ENCODE results near the gene UBFD1. TPM values are rescaled to one million over a fixed set of nuclear protein-coding genes. Genes with fewer than 3 reads are reported as not detected.

Gene UBFD1
- total and polyA plus RNA-seq, 10 of the 15 experiments (the other 5 are each of a cell fraction or from before 2014, with no cell fraction given): 7.3 to 48.5 (median 32.1) TPM

DNA sequence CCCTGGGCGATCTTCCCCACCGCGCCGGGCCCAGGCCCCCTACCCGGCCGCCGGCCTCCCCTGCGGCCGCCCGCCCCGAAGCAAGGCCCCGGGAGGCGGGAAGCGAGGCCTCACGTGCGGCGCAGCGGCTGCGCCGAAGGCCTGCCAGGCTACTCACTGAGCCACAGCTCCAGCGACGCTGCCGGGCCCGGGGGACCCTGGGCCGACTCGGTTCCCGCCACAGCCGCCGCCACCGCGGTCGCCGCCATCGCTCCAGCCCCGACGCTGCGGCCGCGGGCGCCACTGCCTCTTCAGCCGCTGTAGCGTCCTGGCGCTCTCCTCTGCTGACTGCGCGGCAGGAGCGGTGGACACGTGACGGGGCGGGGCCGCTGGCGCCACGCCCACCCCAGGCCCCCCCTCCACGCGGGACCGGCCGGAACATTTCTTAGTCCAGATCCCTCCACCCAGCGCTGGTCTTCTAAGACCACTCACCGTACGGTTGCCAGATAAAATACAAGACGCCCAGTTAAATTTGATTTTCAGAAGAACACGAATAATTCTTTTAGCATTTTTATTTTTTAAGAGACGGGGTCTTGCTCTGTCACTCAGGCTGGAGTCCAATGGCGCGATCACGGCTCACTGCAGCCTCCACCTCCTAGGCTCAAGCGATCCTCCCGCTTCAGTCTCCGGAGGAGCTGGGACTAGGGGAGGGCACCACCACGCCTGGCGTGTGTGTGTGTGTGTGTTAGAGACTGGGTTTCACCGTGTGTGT lies 47.2 kb upstream of the UBFD1 start, which contains the start of gene GGA2 (continued):
- TF ChIP-seq, protein P1, sequence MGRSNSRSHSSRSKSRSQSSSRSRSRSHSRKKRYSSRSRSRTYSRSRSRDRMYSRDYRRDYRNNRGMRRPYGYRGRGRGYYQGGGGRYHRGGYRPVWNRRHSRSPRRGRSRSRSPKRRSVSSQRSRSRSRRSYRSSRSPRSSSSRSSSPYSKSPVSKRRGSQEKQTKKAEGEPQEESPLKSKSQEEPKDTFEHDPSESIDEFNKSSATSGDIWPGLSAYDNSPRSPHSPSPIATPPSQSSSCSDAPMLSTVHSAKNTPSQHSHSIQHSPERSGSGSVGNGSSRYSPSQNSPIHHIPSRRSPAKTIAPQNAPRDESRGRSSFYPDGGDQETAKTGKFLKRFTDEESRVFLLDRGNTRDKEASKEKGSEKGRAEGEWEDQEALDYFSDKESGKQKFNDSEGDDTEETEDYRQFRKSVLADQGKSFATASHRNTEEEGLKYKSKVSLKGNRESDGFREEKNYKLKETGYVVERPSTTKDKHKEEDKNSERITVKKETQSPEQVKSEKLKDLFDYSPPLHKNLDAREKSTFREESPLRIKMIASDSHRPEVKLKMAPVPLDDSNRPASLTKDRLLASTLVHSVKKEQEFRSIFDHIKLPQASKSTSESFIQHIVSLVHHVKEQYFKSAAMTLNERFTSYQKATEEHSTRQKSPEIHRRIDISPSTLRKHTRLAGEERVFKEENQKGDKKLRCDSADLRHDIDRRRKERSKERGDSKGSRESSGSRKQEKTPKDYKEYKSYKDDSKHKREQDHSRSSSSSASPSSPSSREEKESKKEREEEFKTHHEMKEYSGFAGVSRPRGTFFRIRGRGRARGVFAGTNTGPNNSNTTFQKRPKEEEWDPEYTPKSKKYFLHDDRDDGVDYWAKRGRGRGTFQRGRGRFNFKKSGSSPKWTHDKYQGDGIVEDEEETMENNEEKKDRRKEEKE (IDR thresholded peaks at IDR 0.05): no peak
- no peak for TF ChIP-seq ATF7 (IDR thresholded peaks at IDR 0.05; ENCODE audit: low read depth)
- TF ChIP-seq MXI1 (IDR thresholded peaks at IDR 0.05; ENCODE audit: low read depth, low read length): peak; percentile 59; the same call in 1 of the 2 replicates
- peak; percentile 49 for TF ChIP-seq SP1 (IDR thresholded peaks at IDR 0.05; ENCODE audit: low read depth, low read length)
- 0 out of 2 replicates have a peak, but pooled peaks have one; percentile 47 for TF ChIP-seq POLR2AphosphoS2 (IDR thresholded peaks at IDR 0.05; ENCODE audit: low read depth, low read length)
- TF ChIP-seq ZNF217 (IDR thresholded peaks at IDR 0.05): 0 out of 2 replicates have a peak, but pooled peaks have one; percentile 23
- peak; percentile 85 for TF ChIP-seq ZNF207 (IDR thresholded peaks at IDR 0.05; ENCODE audit: borderline replicate concordance)
- TF ChIP-seq SIN3A (IDR thresholded peaks at IDR 0.05; ENCODE audit: low read depth, low read length): peak; percentile 66
- no peak for TF ChIP-seq SREBF2 (IDR thresholded peaks at IDR 0.05; ENCODE audit: low read length)
- TF ChIP-seq LARP7 (IDR thresholded peaks at IDR 0.05): peak; percentile 93
- TF ChIP-seq IKZF1 (conservative IDR thresholded peaks at IDR 0.05): peak; percentile 87
- TF ChIP-seq CREB1 (IDR thresholded peaks at IDR 0.05; ENCODE audit: low read depth): peak; percentile 12; the same call in 1 of the 2 replicates
- peak; percentile 89 for TF ChIP-seq RELA (IDR thresholded peaks at IDR 0.05; ENCODE audit: borderline replicate concordance, partially characterized antibody)
- TF ChIP-seq, protein P2, sequence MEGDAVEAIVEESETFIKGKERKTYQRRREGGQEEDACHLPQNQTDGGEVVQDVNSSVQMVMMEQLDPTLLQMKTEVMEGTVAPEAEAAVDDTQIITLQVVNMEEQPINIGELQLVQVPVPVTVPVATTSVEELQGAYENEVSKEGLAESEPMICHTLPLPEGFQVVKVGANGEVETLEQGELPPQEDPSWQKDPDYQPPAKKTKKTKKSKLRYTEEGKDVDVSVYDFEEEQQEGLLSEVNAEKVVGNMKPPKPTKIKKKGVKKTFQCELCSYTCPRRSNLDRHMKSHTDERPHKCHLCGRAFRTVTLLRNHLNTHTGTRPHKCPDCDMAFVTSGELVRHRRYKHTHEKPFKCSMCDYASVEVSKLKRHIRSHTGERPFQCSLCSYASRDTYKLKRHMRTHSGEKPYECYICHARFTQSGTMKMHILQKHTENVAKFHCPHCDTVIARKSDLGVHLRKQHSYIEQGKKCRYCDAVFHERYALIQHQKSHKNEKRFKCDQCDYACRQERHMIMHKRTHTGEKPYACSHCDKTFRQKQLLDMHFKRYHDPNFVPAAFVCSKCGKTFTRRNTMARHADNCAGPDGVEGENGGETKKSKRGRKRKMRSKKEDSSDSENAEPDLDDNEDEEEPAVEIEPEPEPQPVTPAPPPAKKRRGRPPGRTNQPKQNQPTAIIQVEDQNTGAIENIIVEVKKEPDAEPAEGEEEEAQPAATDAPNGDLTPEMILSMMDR (IDR thresholded peaks at IDR 0.05 in 2 of 3, conservative IDR thresholded peaks at IDR 0.05 in 1 of 3; ENCODE audit: control insufficient read depth in 2 of 3, extremely low read depth in 1 of 3, insufficient read depth in 1 of 3, low read depth in 3 of 3, low read length in 3 of 3): no peak
- TF ChIP-seq, protein P3, sequence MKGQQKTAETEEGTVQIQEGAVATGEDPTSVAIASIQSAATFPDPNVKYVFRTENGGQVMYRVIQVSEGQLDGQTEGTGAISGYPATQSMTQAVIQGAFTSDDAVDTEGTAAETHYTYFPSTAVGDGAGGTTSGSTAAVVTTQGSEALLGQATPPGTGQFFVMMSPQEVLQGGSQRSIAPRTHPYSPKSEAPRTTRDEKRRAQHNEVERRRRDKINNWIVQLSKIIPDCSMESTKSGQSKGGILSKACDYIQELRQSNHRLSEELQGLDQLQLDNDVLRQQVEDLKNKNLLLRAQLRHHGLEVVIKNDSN (IDR thresholded peaks at IDR 0.05; ENCODE audit: borderline replicate concordance, extremely low read length, insufficient read depth, low read depth, low read length): peak; percentile 94
- TF ChIP-seq POU2F2 (IDR thresholded peaks at IDR 0.05; ENCODE audit: borderline replicate concordance, low read depth, low read length): peak; percentile 69; the same call in 2 of the 3 replicates
- TF ChIP-seq RUNX3 (IDR thresholded peaks at IDR 0.05; ENCODE audit: low read length): peak; percentile 33; the same call in 1 of the 2 replicates
- TF ChIP-seq BHLHE40 (IDR thresholded peaks at IDR 0.05; ENCODE audit: borderline replicate concordance in 1 of 2, low read depth in 2 of 2, low read length in 1 of 2): peak; percentile 91 to 99
- no peak for TF ChIP-seq SMC3 (IDR thresholded peaks at IDR 0.05; ENCODE audit: borderline replicate concordance, low read length)
- TF ChIP-seq, protein P4, sequence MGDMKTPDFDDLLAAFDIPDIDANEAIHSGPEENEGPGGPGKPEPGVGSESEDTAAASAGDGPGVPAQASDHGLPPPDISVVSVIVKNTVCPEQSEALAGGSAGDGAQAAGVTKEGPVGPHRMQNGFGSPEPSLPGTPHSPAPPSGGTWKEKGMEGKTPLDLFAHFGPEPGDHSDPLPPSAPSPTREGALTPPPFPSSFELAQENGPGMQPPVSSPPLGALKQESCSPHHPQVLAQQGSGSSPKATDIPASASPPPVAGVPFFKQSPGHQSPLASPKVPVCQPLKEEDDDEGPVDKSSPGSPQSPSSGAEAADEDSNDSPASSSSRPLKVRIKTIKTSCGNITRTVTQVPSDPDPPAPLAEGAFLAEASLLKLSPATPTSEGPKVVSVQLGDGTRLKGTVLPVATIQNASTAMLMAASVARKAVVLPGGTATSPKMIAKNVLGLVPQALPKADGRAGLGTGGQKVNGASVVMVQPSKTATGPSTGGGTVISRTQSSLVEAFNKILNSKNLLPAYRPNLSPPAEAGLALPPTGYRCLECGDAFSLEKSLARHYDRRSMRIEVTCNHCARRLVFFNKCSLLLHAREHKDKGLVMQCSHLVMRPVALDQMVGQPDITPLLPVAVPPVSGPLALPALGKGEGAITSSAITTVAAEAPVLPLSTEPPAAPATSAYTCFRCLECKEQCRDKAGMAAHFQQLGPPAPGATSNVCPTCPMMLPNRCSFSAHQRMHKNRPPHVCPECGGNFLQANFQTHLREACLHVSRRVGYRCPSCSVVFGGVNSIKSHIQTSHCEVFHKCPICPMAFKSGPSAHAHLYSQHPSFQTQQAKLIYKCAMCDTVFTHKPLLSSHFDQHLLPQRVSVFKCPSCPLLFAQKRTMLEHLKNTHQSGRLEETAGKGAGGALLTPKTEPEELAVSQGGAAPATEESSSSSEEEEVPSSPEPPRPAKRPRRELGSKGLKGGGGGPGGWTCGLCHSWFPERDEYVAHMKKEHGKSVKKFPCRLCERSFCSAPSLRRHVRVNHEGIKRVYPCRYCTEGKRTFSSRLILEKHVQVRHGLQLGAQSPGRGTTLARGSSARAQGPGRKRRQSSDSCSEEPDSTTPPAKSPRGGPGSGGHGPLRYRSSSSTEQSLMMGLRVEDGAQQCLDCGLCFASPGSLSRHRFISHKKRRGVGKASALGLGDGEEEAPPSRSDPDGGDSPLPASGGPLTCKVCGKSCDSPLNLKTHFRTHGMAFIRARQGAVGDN (IDR thresholded peaks at IDR 0.05): peak; percentile 82
